Lower lobe of right lung (tissue), 2 donors: Measurements from ENCODE around the gene CPT1C. TPM values are rescaled to one million over a fixed set of nuclear protein-coding genes. Genes with fewer than 3 reads are reported as not detected.
A peak's percentile ranks its signal among the peaks of the same experiment; 100 is the strongest.

ENCODE experiments used
- ATAC-seq, 2 donors: fragments of 200-7000 bp; cut with Tn5 transposase; one replicate each; pipeline ENCODE4 v1.9.1; 2020 to 2022; ENCODE audit warnings: mild to moderate bottlenecking in 2 of 2, moderate library complexity in 2 of 2
- DNase-seq: peaks from one replicate; pipeline ENCODE4 v3.0.0-alpha.2; 2020
- H3K27ac ChIP-seq: fragments of 200-600 bp; one replicate; pipeline ENCODE4 v1.8.0; 2022
- H3K27me3 ChIP-seq: fragments of 200-600 bp; one replicate; pipeline ENCODE4 v1.8.0; 2022; ENCODE audit warnings: low read depth
- H3K36me3 ChIP-seq: fragments of 200-600 bp; one replicate; pipeline ENCODE4 v1.8.0; 2022; ENCODE audit warnings: mild to moderate bottlenecking
- H3K4me1 ChIP-seq: fragments of 200-600 bp; one replicate; pipeline ENCODE4 v1.8.0; 2022
- H3K4me3 ChIP-seq: fragments of 200-600 bp; one replicate; pipeline ENCODE4 v1.8.0; 2022; ENCODE audit warnings: mild to moderate bottlenecking
- H3K9me3 ChIP-seq: fragments of 200-600 bp; one replicate; pipeline ENCODE4 v1.8.0; 2022
- CTCF ChIP-seq: fragments of 200-600 bp; IDR thresholded peaks from one replicate; pipeline ENCODE4 v1.8.0; 2022; ENCODE audit warnings: antibody characterized with exemption, mild to moderate bottlenecking
- intact Hi-C: fragments of 100-400 bp; cut with DNase I; formaldehyde crosslinking; loops from one replicate; pipeline ENCODE4 v1.11.0; 2022
- total RNA-seq: library from RNA; stranded (reverse); fragmentation: NEBNext Ultra II Directional; extraction: Animal tissue kit (Norgen Biotek cat#: 25700); gene quantifications from one replicate; pipeline ENCODE4 v1.2.1, GENCODE V29; 2021
- donor health status: DM: no; HTN: yes; CAD: no; lungs with severe emphysema.

CPT1C gene
- total RNA-seq, 1 donor from 2014 or later: 3.8 TPM

DNA sequence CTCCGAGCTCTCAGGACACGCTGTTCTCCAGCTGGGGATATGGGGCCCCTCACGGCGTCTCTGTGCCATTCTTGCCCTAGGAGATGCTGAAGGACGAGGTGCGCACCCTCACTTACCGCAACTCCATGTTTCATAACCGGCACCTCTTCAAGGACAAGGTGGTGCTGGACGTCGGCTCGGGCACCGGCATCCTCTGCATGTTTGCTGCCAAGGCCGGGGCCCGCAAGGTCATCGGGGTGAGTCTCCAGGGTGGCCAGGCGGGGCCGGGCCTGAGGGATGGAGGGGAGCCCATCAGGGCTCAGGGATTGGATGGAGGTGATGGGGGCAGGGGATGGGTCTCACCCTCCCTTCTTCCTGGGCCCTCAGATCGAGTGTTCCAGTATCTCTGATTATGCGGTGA is 9.1 kb upstream of the CPT1C start:
- Histone ChIP-seq H3K27me3 (no peaks in the 10 kb centered on the region), H3K36me3 (peaks cover 63% of the 10 kb centered on the region), H3K27ac (no peak overlapping the region), H3K4me1 (peaks cover 30% of the 10 kb centered on the region), H3K9me3 (no peaks in the 10 kb centered on the region), H3K4me3 (no peak overlapping the region)
- no peak for TF ChIP-seq CTCF
- ATAC-seq (no peak), DNase-seq (no peak)
- intact Hi-C loops: no loop called here

DNA sequence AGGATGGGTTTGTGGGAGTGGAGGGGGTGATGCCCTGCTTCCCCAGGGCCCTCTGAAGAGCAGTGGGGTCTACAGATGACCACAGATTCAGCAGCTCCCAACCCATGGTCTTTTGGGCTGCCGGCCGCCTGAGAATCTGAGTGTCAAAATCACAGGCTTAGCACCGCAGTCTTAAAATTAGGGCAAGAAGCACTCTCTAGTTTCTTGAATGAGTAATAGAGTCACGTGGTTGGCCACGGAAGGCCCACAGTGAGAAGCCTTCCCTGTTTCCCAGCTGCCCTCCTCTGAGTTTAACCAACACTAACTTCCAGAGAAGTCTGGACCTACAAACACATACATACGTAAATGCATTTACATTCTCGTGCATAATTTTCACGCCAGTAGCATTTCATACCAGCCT is 8.6 kb upstream of the CPT1C start:
- H3K27ac ChIP-seq: no peak overlapping the region
- intact Hi-C loops: no loop called here
- peaks cover 67% of the 10 kb centered on the region for H3K36me3 ChIP-seq
- H3K4me1 ChIP-seq: peaks cover 30% of the 10 kb centered on the region
- no peaks in the 10 kb centered on the region for H3K9me3 ChIP-seq
- TF ChIP-seq CTCF: no peak
- no peak for DNase-seq
- H3K4me3 ChIP-seq: no peak overlapping the region
- no peak for ATAC-seq
- H3K27me3 ChIP-seq: no peaks in the 10 kb centered on the region

DNA sequence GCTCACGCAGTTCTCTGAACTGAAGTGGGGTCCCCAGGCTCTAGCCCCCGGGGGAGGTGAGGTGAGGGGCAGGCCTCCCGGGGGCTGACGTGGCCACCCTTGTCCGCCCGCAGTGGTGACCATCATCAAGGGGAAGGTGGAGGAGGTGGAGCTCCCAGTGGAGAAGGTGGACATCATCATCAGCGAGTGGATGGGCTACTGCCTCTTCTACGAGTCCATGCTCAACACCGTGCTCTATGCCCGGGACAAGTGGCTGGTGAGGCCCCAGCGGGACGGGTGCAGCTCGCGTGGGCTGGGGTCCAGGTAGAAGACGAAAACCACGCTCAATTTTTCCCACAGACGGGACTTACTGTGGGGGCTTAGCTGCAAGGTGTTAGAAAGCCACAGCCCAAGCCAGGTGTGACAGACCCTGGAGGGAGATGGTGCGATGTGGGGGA is 7.1 kb upstream of the CPT1C start:
- peaks cover 19% of the 10 kb centered on the region for H3K4me1 ChIP-seq
- no peak overlapping the region for H3K27ac ChIP-seq
- H3K9me3 ChIP-seq: no peaks in the 10 kb centered on the region
- no peak for ATAC-seq
- H3K4me3 ChIP-seq: no peak overlapping the region
- H3K27me3 ChIP-seq: no peaks in the 10 kb centered on the region
- no peak for TF ChIP-seq CTCF
- intact Hi-C loops: no loop called here
- no peak for DNase-seq
- H3K36me3 ChIP-seq: peaks cover 78% of the 10 kb centered on the region

DNA sequence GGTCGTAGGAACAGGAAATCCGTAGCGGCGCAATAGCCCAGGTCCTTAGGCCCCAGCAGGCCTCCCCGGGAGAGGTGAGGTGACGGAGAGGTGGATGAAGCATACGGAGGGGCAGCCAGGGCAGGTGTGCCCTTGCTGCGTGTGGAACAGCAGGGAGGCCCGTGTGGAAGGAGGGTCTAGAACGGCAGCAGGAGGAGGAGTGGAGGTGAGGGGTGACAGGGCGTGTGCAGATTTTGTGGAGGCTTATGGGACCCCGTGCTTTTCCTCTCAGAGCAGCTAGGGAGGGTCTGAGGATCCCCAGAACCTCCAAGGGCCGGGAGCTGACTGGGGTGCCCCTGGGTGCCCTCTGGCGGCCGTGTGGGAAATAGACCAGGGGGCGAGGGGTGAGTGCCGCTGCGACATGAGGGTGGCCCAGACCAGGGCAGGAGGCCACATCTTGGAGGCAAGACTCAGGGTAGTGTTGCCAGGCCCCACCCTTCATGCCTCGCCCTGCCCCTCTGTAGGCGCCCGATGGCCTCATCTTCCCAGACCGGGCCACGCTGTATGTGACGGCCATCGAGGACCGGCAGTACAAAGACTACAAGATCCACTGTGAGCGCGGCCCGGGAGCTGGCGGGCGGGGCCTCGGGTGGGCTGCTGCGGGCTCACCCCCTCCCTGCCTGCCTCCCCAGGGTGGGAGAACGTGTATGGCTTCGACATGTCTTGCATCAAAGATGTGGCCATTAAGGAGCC is 6.5 kb upstream of the CPT1C start:
- Histone ChIP-seq H3K4me1 (peaks cover 19% of the 10 kb centered on the region), H3K4me3 (no peak overlapping the region), H3K9me3 (no peaks in the 10 kb centered on the region), H3K27me3 (peaks cover 3% of the 10 kb centered on the region), H3K36me3 (peaks cover 78% of the 10 kb centered on the region), H3K27ac (no peak overlapping the region)
- TF ChIP-seq CTCF: peak; percentile 39
- DNase-seq: no peak
- ATAC-seq: no peak
- intact Hi-C loops: no loop called here

- Histone ChIP-seq H3K9me3 (no peaks in the 10 kb centered on the region), H3K36me3 (peaks cover 78% of the 10 kb centered on the region), H3K27me3 (peaks cover 10% of the 10 kb centered on the region), H3K4me1 (peaks cover 24% of the 10 kb centered on the region), H3K4me3 (no peak overlapping the region), H3K27ac (no peak overlapping the region)
- ATAC-seq (no peak), DNase-seq (no peak)
- intact Hi-C loops: no loop called here
- TF ChIP-seq CTCF: no peak
Measured at GRCh38 chr19:49684983-49685553, 5.8 kb upstream of the CPT1C start.
